ENCODE results near the gene GRIFIN. TPM values are rescaled to one million over a fixed set of nuclear protein-coding genes. Genes with fewer than 3 reads are reported as not detected.

Gene GRIFIN
- total and polyA plus RNA-seq, 9 of the 15 experiments (the other 6 are each of a cell fraction or from before 2014, with no cell fraction given), result not detected

DNA sequence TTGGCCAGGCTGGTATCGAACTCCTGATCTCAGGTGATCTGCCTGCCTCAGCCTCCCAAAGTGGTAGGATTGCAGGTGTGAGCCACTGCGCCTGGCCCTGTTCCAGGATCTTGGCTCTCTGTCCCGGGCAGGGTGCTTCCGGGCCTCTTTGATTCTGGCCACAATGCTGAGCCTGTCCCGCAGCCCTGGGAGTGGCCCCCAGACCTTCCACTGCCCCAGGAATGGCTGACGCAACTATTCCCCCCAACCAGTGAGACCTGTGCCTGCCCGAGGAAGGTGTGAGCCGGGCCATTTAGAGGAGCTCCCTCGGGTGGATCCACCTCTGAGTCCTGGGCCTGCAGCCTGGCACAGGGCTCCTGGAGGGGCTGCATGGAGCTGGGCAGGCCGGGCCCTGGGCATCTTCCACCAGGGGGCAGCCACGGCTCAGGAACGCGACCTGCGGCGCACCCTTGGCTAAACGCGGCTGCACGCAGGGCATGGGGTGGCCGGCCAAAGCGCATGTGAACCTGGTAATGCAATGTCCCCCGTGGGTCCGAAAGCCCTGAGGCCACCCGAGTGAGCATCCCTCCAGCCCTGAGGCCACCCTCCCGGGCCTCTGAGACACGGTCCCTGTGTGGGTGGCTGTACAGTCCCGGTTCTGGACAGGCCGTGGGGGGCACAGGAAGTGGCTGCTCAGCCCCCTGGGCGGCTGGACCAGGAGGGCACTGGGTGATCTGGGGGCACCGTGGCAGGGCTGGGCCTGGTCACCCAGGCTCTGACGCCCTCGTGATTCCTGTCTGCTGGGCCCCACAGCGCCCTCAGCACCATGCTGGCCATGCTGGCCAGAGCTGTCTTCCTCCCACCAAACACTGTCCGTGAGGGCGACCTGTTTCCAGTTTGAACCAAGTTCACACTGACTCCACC lies 24.8 kb downstream of the GRIFIN start (continued):
- no peak for TF ChIP-seq ZNF165 (CRISPR knock-in tag; IDR thresholded peaks at IDR 0.05; ENCODE audit: borderline replicate concordance)
- TF ChIP-seq ZNF717 (CRISPR knock-in tag; IDR thresholded peaks at IDR 0.05), result no peak
- TF ChIP-seq THRB (CRISPR knock-in tag; conservative IDR thresholded peaks at IDR 0.05), result no peak
- peak; percentile 81 for TF ChIP-seq ZFX (CRISPR knock-in tag; IDR thresholded peaks at IDR 0.05)
- no peak for TF ChIP-seq CBX1 (IDR thresholded peaks at IDR 0.05; ENCODE audit: low read depth)
- TF ChIP-seq CEBPZ (IDR thresholded peaks at IDR 0.05; ENCODE audit: borderline replicate concordance, low read depth, low read length), result no peak
- TF ChIP-seq, protein P1, sequence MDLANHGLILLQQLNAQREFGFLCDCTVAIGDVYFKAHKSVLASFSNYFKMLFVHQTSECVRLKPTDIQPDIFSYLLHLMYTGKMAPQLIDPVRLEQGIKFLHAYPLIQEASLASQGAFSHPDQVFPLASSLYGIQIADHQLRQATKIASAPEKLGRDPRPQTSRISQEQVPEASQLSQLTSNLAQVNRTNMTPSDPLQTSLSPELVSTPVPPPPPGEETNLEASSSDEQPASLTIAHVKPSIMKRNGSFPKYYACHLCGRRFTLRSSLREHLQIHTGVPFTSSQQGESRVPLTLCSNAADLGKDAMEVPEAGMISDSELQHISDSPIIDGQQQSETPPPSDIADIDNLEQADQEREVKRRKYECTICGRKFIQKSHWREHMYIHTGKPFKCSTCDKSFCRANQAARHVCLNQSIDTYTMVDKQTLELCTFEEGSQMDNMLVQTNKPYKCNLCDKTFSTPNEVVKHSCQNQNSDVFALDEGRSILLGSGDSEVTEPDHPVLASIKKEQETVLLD (IDR thresholded peaks at IDR 0.05), result 0 out of 2 replicates have a peak, but pooled peaks have one; percentile 23
- no peak for TF ChIP-seq ESRRA (IDR thresholded peaks at IDR 0.05; ENCODE audit: borderline replicate concordance, low read depth)
- peak; percentile 29 to 41; a peak in 2 of 4 replicates for TF ChIP-seq MAZ (CRISPR knock-in tag; conservative IDR thresholded peaks at IDR 0.05 in 1 of 2, IDR thresholded peaks at IDR 0.05 in 1 of 2)
- TF ChIP-seq CREB1 (IDR thresholded peaks at IDR 0.05), result no peak
- no peak for TF ChIP-seq CREB1 (CRISPR knock-in tag; IDR thresholded peaks at IDR 0.05)
- no peak for TF ChIP-seq ARHGAP35 (IDR thresholded peaks at IDR 0.05; ENCODE audit: partially characterized antibody)
- peak; percentile 6 to 49; a peak in 3 of 4 replicates for TF ChIP-seq NRF1 (conservative IDR thresholded peaks at IDR 0.05 in 1 of 2, IDR thresholded peaks at IDR 0.05 in 1 of 2)
